ENCODE data around the gene TMEM79. TPM values are rescaled to one million over a fixed set of nuclear protein-coding genes. Genes with fewer than 3 reads are reported as not detected.

Gene TMEM79
- total RNA-seq, 1 experiment from 2014 or later, result 2.5 TPM

Other genes with a start within 250 kb of the TMEM79 start
- 12.4 and 36.6 TPM in 2 replicates for gene UBQLN4, start 230.5 kb upstream of the TMEM79 start, total RNA-seq (2014; rRNA removed; shearing (Covaris generic); ENCODE audit: low replicate concordance)
- gene LAMTOR2, start 229.5 kb upstream of the TMEM79 start, total RNA-seq (2014; rRNA removed; shearing (Covaris generic); ENCODE audit: low replicate concordance), result 14.3 and 28.3 TPM in 2 replicates
- gene RAB25, start 223.2 kb upstream of the TMEM79 start, total RNA-seq (2014; rRNA removed; shearing (Covaris generic); ENCODE audit: low replicate concordance), result not detected in 2 replicates
- gene MEX3A, start 201.9 kb upstream of the TMEM79 start, total RNA-seq (2014; rRNA removed; shearing (Covaris generic); ENCODE audit: low replicate concordance), result 0.64 and 2.0 TPM in 2 replicates
- 652 and 715 TPM in 2 replicates for gene LMNA, start 169.6 kb upstream of the TMEM79 start, total RNA-seq (2014; rRNA removed; shearing (Covaris generic); ENCODE audit: low replicate concordance)
- gene SEMA4A, start 130.7 kb upstream of the TMEM79 start, total RNA-seq (2014; rRNA removed; shearing (Covaris generic); ENCODE audit: low replicate concordance), result 1.9 and 2.0 TPM in 2 replicates
- gene SLC25A44, start 90.2 kb upstream of the TMEM79 start, total RNA-seq (2014; rRNA removed; shearing (Covaris generic); ENCODE audit: low replicate concordance), result 11.8 and 15.9 TPM in 2 replicates
- 81.6 and 115 TPM in 2 replicates for gene PMF1, start 71.3 kb upstream of the TMEM79 start, total RNA-seq (2014; rRNA removed; shearing (Covaris generic); ENCODE audit: low replicate concordance)
- not detected in 2 replicates for gene BGLAP, start 42.1 kb upstream of the TMEM79 start, total RNA-seq (2014; rRNA removed; shearing (Covaris generic); ENCODE audit: low replicate concordance)
- not detected in 2 replicates for gene PAQR6, start 36.3 kb upstream of the TMEM79 start, total RNA-seq (2014; rRNA removed; shearing (Covaris generic); ENCODE audit: low replicate concordance)
- gene SMG5, start 1.5 kb upstream of the TMEM79 start, total RNA-seq (2014; rRNA removed; shearing (Covaris generic); ENCODE audit: low replicate concordance), result 52.9 and 53.1 TPM in 2 replicates
- gene GLMP, start 11.4 kb downstream of the TMEM79 start, total RNA-seq (2014; rRNA removed; shearing (Covaris generic); ENCODE audit: low replicate concordance), result 79.0 and 119 TPM in 2 replicates
- gene VHLL, start 15.0 kb downstream of the TMEM79 start, total RNA-seq (2014; rRNA removed; shearing (Covaris generic); ENCODE audit: low replicate concordance), result not detected in 2 replicates
- 691 and 710 TPM in 2 replicates for gene CCT3, start 54.0 kb downstream of the TMEM79 start, total RNA-seq (2014; rRNA removed; shearing (Covaris generic); ENCODE audit: low replicate concordance)
- 14.3 TPM in 1 of 2 replicates, not detected in the other for gene TSACC, start 54.2 kb downstream of the TMEM79 start, total RNA-seq (2014; rRNA removed; shearing (Covaris generic); ENCODE audit: low replicate concordance)
- not detected in 2 replicates for gene RHBG, start 84.9 kb downstream of the TMEM79 start, total RNA-seq (2014; rRNA removed; shearing (Covaris generic); ENCODE audit: low replicate concordance)
- gene MEF2D, start 216.4 kb downstream of the TMEM79 start, total RNA-seq (2014; rRNA removed; shearing (Covaris generic); ENCODE audit: low replicate concordance), result 2.7 and 6.2 TPM in 2 replicates

Measured in Caki2 (cell line).